ES-I3 (cell line): ENCODE results near the gene ZSCAN16.
A peak's percentile ranks its signal among the peaks of the same experiment; 100 is the strongest.

ENCODE experiments used
- H3K36me3 ChIP-seq: 2 replicates; pipeline ENCODE4 v1.6.1; 2013; ENCODE audit warnings: mild to moderate bottlenecking, low read length, control low read depth, moderate library complexity; ENCODE audit not compliant: insufficient read depth
- H3K4me1 ChIP-seq: 2 replicates; pipeline ENCODE4 v1.6.1; 2013; ENCODE audit warnings: mild to moderate bottlenecking, control low read depth, low read length; ENCODE audit not compliant: insufficient read depth
- H3K9ac ChIP-seq: 2 replicates; pipeline ENCODE4 v1.6.1; 2013; ENCODE audit warnings: low read depth, mild to moderate bottlenecking, low read length, moderate library complexity
- H3K9me3 ChIP-seq: 2 replicates; pipeline ENCODE4 v1.6.1; 2013; ENCODE audit warnings: mild to moderate bottlenecking, low read length, moderate library complexity; ENCODE audit not compliant: control insufficient read depth, insufficient read depth

The ZSCAN16 gene

DNA sequence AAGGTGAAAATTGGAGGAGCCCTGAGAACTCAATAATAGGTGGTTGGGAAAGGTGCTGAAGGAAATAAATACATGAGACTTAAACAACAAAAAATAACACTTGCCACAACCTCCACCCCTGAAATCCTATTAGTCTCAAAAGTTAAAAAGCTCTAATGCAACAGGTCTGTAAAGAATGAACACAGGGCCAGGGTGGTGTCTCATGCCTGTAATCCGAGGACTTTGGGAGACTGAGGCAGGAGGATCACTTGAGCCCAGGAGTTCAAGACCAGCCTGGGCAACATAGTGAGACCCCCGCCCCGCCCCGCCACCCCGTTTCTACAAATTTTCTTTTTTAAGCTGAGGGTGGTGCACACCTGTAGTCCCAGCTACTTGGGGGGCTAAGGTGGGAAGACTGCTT is 16.2 kb downstream of the ZSCAN16 start:
- Histone ChIP-seq H3K9me3 (no peaks in the 10 kb centered on the region), H3K4me1 (peaks cover under 1% of the 10 kb centered on the region; the same call in 1 of the 2 replicates), H3K9ac (no peak overlapping the region), H3K36me3 (0 out of 2 replicates have a peak, but pooled peaks cover 3% of the 10 kb centered on the region)

DNA sequence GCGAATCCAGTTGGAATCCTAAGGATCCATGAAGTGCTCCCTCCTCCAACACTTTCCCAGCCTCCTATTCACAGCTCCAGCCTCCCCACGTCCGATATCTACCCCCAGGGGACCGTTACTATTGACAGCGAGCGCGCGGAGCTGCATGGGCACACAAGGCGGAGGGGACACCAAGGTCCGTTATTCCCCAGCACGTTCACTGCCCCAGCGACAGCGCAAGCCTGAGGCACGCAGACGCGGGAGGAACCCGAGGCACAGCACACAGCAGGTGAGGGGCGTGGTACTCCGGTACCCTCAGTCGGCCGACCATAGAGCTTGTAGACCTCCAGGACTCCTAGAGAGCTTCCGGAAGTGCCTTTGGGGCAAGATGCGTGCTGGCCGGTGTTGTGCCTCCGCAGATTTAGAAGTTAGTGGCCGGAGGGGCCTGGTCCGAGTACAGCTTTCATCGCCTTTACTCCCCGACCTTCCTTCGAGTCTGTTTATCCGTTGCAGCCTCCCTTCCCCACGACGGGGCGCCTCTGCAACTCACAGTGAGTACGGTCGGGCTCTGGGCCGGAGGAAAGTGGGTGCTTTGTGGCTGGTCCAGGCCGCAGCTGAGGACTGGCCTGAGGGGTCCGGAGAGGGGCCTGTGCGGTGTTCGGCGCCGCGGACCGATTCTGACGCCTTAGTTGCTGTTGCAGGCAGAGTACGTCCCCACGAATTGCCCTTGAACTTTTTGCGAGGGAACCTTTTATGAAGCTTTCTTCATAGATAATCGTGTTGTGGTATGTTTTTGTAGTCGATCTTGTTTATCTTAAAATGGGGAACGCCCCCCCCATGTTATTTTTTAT is 17.3 kb downstream of the ZSCAN16 start, which contains the start of gene ZKSCAN8:
ZKSCAN8 (plus strand) TSS at position 384 of the 830 bp plus-strand sequence. CDS start 6,525 bp downstream, outside the sequence.
- peak within 1 kb of the TSS; percentile 85 for H3K9ac ChIP-seq
- H3K4me1 ChIP-seq: no peaks in the 10 kb centered on the region
- H3K9me3 ChIP-seq: no peaks in the 10 kb centered on the region
- 0 out of 2 replicates have a peak, but pooled peaks cover 6% of the 10 kb centered on the region for H3K36me3 ChIP-seq

DNA sequence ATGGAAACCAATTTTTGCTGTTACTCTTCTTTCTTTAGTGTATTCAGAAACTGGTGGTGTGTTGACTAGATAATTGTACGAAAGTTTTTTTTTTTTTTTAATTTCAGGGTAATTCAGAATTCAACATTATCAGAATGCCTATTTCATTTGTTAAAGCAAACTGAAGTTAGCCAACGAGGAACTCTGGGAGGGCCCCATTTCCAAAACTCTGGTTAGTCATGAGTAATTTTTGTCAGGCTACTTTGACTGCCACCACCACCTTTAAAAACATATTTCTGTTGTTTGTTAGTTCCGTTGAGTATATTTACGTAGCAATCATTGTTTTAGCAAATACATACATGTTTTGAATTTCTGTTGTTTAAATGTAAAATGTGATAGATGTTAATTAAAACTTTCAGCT is 18.0 kb downstream of the ZSCAN16 start:
- Histone ChIP-seq H3K9ac (peak overlapping the region; percentile 85), H3K9me3 (no peaks in the 10 kb centered on the region), H3K36me3 (0 out of 2 replicates have a peak, but pooled peaks cover 6% of the 10 kb centered on the region), H3K4me1 (no peaks in the 10 kb centered on the region)

DNA sequence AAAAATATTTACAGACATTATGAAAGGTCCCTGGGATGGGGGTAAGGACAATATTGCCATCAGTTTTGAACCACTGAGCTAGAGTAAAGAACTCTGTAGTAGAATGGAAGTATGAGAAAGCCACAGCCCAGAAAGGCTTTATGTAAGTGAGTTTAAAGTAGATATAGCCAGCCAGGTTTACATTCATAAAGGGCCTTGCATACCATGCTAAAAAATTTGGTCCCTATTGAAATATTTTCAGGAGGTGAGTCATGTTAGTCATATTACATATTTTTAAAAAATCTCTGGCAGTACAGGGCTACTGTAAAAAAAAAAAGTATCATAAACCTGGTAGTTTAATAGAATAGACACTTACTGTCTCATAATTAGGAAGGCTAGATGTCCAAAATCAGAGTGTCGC is 20.8 kb downstream of the ZSCAN16 start:
- Histone ChIP-seq H3K4me1 (no peaks in the 10 kb centered on the region), H3K36me3 (peaks cover 20% of the 10 kb centered on the region), H3K9me3 (no peaks in the 10 kb centered on the region), H3K9ac (no peak overlapping the region)

DNA sequence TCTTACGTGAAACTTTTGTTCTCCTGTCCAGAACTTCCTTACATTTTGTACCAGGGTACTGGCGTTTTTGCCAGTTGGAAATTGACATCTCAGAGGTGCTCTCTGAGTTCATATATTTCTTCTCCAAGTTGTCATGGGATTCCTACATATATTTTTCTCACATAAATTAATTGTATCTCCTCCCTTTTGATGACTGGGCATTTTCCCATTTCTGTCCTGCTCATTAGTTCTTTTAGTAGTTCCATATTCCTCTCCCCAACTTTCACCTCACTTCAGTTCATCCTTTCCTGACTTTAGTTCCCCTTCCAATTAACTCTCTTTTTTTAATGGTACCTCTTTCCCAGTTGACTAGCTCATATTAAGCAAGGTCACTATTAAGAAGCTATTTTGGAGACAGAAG is 28.1 kb downstream of the ZSCAN16 start:
- peaks cover 40% of the 10 kb centered on the region for H3K36me3 ChIP-seq
- H3K4me1 ChIP-seq: no peaks in the 10 kb centered on the region
- no peak overlapping the region for H3K9ac ChIP-seq
- no peaks in the 10 kb centered on the region for H3K9me3 ChIP-seq

DNA sequence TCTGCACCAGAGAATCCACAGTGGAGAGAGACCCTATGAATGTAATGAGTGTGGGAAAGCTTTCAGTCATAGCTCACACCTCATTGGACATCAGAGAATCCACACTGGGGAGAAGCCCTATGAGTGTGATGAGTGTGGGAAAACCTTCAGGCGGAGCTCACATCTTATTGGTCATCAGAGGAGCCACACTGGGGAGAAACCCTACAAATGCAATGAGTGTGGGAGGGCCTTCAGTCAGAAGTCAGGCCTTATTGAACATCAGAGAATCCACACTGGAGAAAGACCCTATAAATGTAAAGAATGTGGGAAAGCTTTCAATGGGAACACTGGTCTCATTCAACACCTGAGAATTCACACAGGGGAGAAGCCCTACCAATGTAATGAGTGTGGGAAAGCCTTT is 29.1 kb downstream of the ZSCAN16 start:
- no peaks in the 10 kb centered on the region for H3K9me3 ChIP-seq

DNA sequence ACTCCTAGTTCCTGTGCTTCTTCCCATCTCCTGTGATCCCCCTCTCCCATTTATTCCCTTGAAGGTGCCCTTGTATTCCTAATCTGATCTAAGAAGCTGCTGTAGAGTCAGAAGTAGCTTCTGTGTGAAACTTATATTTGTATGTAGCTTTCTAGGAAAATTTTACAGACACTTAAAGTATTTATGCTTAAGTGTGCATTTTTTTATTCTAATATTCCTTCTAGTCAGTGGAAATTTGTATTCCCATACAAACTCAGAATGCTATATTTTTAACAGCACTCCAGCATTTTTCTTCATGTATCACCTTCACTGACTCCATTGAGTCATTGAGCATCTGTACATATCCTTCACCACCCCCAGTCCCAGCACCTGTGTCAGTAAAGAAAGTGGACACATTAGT is 29.9 kb downstream of the ZSCAN16 start:
- H3K9ac ChIP-seq: no peak overlapping the region
- no peaks in the 10 kb centered on the region for H3K9me3 ChIP-seq
- peaks cover 32% of the 10 kb centered on the region for H3K36me3 ChIP-seq
- H3K4me1 ChIP-seq: no peaks in the 10 kb centered on the region

More for the DNA sequence above, 29.1 kb downstream of the ZSCAN16 start:
- H3K9ac ChIP-seq: no peak overlapping the region
- H3K36me3 ChIP-seq: peaks cover 37% of the 10 kb centered on the region
- H3K4me1 ChIP-seq: no peaks in the 10 kb centered on the region

DNA sequence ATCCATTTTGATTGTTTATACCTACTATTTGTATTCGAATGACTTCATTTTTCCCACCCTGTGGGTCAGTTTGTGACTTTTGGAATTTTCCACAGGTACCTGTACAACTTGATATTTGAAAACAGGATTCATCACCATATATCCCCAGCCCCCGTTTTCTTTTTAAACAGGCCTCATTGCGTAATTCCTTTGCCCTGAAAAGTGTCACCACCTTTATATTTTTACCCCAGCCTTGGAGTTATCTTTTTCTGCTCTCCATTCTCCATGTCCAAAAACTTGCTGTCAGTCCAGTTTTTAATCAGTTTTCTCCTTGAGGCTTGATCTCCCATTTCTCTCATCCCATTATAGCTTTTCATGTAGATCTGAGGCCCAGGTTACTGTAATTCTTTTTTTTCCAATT is 33.9 kb downstream of the ZSCAN16 start:
- 0 out of 2 replicates have a peak, but pooled peaks cover 5% of the 10 kb centered on the region for H3K4me1 ChIP-seq
- H3K36me3 ChIP-seq: peaks cover 9% of the 10 kb centered on the region; the same call in 1 of the 2 replicates
- no peaks in the 10 kb centered on the region for H3K9me3 ChIP-seq
- no peak overlapping the region for H3K9ac ChIP-seq

DNA sequence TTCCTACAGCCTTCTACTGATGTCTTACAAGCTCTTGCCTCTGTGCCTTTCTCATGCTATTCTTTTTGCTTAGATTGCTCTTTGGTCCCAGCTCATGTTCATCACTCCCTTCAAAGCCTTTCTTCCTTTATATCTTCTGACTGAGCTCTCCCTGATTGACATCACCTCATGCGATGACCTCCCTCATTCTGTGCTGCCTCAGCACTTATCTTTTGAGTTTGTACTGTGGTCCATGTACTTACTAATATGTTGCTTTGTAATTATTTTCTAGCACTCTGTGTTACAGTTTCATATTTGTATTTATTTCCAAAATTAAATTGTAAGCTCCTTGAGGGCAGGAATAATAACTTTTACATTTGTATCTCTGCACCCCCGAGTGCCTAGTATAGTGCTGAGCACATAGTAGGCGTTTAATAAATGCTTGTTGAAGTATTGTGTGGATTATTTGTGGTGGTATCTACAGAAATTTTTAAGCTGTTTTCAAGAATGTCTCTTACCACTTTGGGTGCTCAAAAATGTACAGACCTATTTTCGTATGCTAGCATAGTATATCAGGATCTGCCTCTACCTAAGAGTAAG is 34.7 kb downstream of the ZSCAN16 start:
- Histone ChIP-seq H3K4me1 (0 out of 2 replicates have a peak, but pooled peaks cover 5% of the 10 kb centered on the region), H3K9me3 (no peaks in the 10 kb centered on the region), H3K9ac (no peak overlapping the region), H3K36me3 (peaks cover 1% of the 10 kb centered on the region; the same call in 1 of the 2 replicates)

DNA sequence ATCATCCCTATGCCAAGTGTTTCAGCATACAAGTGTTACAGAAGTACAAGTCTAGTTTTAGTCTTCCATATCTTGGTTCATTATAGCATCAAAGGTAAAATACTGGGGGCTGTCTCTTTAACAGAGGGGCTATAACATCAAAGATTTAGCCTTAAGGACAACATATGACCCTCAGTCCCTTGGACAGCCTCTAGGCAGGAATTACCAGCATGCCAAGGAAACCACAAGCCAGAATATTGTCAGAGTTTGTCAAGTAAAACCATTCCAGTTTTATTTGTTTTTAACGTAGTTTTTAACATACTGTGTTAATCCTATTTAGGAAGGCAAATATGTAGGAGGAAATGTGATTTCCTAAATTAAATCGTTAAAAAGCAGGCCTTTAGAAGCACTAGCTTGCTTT is 35.8 kb downstream of the ZSCAN16 start:
- H3K9ac ChIP-seq: no peak overlapping the region
- 0 out of 2 replicates have a peak, but pooled peaks cover 5% of the 10 kb centered on the region for H3K4me1 ChIP-seq
- H3K9me3 ChIP-seq: no peaks in the 10 kb centered on the region

DNA sequence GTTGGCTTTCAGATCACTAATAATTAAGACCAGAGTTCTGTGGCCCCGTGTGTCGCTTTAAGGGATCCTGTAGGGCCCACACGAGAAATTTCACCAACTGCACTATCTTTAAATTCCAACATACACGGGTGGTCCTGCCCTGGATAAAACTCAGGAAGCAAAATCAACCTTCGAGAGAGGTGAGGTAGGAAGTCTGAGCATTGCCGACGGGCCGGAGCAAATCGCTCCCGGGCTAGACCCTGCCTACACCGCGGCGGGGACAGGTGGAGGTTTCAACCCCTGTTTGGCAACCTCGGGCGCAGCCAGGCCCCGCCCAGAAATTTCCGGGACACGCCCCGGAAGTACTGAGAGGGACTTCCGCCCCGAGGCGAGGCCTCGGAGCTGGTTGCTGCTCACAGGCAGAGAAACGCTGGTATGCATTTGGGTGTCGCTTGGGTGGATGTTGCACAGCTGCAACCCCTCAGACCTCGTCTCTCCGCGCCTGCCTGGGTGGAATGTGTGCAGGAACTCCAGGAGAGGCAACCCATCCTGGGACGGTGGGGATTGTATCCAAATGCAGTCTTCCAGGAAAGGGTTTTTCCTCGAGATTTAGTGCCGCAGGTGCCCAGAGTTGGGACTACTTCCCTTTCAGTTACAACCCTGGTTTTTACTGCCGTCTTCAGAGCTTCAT is 37.1 kb downstream of the ZSCAN16 start:
- H3K9ac ChIP-seq: peak overlapping the region; percentile 89
- H3K4me1 ChIP-seq: 0 out of 2 replicates have a peak, but pooled peaks cover 5% of the 10 kb centered on the region
- no peaks in the 10 kb centered on the region for H3K36me3 ChIP-seq
- no peaks in the 10 kb centered on the region for H3K9me3 ChIP-seq

More for the DNA sequence above, 35.8 kb downstream of the ZSCAN16 start:
- no peaks in the 10 kb centered on the region for H3K36me3 ChIP-seq

DNA sequence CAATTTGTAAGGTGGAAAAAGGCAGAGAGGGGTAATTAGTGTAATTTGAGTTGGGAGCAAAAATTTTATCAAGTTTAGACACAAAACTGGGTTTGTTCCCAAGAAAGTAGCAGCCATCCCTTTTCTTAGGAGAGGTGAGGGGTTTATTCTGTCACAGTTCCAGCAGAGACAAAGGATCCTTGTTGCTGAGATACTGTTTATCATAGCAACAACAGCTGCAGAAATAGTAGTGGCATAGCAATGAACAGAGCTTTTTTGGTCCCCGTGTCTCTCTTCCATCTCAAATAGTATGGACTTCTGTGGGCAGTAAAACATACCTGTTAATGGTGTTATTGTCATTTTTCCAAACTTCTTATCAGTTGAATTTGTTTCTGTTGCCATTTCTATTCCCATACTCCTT is 41.2 kb downstream of the ZSCAN16 start:
- no peak overlapping the region for H3K9ac ChIP-seq
- no peaks in the 10 kb centered on the region for H3K9me3 ChIP-seq
- H3K36me3 ChIP-seq: no peaks in the 10 kb centered on the region
- 0 out of 2 replicates have a peak, but pooled peaks cover 5% of the 10 kb centered on the region for H3K4me1 ChIP-seq

DNA sequence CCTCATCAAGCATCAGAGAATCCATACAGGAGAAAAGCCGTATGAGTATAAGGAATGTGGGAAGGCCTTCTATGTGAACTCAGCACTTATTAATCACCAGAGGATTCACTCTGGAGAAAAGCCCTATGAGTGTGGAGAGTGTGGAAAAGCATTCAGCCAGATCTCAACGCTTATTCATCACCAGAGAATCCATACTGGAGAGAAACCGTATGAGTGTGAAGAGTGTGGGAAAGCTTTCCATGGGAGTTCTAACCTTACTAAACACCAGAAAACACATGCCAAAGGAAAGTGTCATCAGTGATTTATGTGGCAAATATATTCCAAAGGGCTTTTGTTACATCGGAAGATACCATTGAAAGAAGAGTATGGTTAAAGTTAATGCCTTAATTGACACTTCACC is 42.7 kb downstream of the ZSCAN16 start:
- H3K9me3 ChIP-seq: no peaks in the 10 kb centered on the region
- no peaks in the 10 kb centered on the region for H3K36me3 ChIP-seq
- H3K9ac ChIP-seq: no peak overlapping the region
- 0 out of 2 replicates have a peak, but pooled peaks cover 3% of the 10 kb centered on the region for H3K4me1 ChIP-seq

DNA sequence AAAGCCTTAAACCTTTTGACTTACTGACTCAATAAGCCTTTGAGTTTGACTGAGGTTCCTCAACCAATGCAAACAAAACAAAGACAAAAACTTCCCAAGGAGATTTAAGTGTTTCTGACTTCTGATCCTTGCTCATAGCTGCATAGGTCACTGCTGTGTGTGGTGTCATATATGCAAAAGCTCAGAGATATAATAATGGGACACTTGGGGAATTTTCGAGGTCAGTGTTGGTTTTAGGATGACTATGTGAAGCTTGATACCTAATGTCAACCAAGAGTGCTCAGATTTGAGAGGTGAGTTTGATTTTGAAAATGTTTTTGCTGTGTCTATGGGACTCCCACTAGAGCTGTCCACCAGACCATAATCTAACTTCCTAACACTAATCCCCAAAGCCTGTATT is 43.5 kb downstream of the ZSCAN16 start:
- Histone ChIP-seq H3K36me3 (no peaks in the 10 kb centered on the region), H3K4me1 (no peaks in the 10 kb centered on the region), H3K9ac (no peak overlapping the region), H3K9me3 (no peaks in the 10 kb centered on the region)
